NK-92 (cell line): ENCODE data around the gene WDR4.
A peak's percentile ranks its signal among the peaks of the same experiment; 100 is the strongest.
"Not testable (repeated sequence)": the region's sequence is repeated elsewhere in the genome, so short reads cannot be mapped to it uniquely, and the experiment has no call there.

ENCODE experiments used
- DNase-seq: peaks from one replicate; lab custom pipeline; 2025; ENCODE audit not compliant: unreplicated experiment; lab: John Stamatoyannopoulos, UW

WDR4 gene, protein sequence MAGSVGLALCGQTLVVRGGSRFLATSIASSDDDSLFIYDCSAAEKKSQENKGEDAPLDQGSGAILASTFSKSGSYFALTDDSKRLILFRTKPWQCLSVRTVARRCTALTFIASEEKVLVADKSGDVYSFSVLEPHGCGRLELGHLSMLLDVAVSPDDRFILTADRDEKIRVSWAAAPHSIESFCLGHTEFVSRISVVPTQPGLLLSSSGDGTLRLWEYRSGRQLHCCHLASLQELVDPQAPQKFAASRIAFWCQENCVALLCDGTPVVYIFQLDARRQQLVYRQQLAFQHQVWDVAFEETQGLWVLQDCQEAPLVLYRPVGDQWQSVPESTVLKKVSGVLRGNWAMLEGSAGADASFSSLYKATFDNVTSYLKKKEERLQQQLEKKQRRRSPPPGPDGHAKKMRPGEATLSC

DNA sequence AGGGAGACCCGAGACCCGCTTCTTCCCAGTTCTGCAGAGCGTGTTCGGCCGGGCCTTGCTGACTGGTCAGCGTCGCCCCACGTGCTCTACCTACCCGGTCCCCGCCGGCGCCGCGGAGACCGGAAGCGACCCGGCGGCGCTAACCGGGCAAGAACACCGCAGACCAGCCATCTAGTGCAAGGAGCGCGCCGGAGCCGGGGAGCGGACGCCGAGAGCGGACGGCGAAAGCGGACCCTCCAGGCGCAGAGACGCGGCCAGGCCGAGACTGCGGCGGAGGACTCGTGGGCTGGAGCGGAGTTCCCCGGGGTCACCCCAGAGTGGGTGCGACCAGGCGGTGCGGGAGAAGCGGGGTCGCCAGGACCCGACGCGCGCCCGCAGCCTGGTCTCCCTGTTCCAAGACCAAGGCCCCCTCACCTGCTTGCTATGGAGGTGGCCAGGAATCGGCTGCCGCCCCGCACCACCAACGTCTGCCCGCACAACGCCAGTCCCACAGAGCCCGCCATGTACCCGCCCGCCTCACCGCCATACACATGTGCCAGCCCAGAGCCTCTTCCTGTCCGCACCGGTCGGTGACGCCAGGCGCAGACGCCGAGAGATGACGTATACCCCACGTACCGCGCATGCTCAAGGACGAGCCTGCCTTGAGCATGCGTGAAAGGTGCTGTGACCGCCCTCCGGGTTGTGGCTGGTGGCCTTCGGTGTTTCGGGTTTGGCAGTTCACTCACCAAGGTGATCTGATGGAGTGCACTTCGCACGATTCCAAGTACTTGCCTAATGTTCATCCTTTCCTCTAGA is at the start of gene WDR4:
Gene WDR4 (minus strand): TSS at position 547 of the 795 bp plus-strand sequence. CDS start 44 bp downstream, at position 503.
- peak; percentile 96 for DNase-seq

DNA sequence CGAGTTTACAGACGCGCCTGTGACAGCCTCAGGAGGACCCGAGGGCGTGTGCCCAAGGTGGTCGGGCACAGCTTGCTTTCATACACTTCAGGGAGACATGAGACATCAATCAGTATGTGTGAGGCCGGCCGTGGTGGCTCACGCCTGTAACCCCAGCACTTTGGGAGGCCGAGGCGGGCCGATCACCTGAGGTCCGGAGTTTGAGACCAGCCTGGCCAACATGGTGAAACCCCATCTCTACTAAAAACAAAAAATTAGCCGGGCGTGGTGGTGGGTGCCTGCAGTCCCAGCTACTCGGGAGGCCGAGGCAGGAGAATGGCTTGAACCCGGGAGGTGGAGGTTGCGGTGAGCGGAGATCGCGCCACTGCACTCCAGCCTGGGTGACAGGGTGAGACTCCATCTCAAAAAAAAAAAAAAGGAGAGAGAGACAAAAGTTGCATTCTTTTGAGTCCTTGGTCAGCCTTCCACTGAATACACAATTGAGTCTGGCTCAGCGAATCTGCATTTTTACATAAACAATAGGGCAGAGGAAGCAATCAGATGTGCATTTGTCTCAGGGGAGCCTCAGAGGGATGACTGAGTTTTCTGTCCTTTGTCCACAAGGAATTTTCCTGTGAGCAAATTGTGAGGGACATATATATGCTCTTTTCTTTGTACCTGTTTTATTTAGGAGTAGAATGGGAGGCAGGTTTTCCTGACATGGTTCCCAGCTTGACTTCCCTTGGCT is 48.3 kb upstream of the WDR4 start:
- not testable (repeated sequence) for DNase-seq

- DNase-seq: no peak
Measured at GRCh38 chr21:42925114-42925926, 46.0 kb upstream of the WDR4 start, which contains the start of gene ERVH48-1. Gene ERVH48-1 (minus strand): TSS chr21:42925630. CDS start chr21:42919006, 6,624 bp downstream.

- DNase-seq: no peak
Measured at GRCh38 chr21:42924433-42924751, 45.1 kb upstream of the WDR4 start.

DNA sequence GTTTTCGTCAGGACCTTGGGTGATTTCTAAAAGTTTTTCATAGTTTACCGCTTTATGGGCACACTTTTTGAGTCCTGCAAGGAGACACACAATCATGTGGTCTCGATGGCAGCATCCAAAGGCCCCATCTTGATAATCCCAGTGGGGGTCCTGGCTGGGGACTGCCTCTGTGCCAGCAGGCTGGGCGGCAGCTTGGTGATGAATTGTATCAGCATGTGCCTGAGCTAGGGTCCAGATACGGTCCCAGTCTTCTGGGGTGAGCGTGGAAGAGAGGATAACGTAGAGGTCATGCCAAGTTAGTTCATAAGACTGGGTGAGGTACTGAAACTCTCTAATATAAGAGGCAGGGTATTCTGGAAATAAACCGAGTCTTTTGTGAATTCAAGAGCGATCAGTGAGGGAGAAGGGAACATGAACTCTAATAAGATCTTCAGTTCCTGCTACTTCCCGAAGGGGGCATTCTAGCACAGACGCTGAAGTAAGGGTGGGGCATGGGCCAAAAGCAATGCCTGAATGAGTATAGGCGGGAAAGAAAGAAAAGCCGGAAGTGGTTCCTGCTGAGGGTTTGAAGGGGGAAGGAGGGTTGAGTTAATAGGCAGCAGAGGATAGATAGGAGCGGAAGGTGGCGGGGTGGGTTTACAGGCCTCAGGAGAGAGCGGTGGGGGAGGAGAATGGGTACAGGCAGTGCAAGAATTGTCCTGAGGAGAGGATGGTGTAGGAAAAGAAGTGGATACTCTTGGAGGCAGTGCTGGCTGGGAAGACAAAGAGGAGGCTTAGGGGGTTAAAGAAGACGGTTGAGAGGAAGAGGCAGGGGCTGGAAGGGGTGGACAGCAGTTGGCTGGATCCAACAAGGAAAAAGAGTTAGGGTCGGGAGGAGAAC is 44.5 kb upstream of the WDR4 start:
- DNase-seq: no peak

DNA sequence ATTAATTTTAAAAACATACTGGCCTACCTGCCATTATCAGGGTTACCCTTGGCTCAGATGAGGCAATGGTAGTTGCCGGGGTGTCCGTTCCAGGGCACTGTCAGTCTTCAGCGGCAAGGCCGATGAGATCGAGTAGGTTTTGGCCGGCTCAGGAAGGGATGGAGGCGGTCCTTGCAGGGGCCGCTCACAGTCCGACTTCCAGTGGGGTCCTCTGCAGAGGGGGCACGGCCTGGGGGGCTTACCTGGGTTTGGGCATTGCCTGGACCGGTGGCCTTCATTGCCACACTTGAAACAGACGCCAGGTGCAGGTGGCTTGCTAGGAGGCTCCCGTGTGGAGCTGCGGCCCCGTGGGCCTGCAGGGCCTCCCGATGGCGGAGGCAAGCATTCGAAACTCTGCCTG is 43.6 kb upstream of the WDR4 start:
- DNase-seq: no peak

- no peak for DNase-seq
Measured at GRCh38 chr21:42921927-42922326, 42.6 kb upstream of the WDR4 start.

DNA sequence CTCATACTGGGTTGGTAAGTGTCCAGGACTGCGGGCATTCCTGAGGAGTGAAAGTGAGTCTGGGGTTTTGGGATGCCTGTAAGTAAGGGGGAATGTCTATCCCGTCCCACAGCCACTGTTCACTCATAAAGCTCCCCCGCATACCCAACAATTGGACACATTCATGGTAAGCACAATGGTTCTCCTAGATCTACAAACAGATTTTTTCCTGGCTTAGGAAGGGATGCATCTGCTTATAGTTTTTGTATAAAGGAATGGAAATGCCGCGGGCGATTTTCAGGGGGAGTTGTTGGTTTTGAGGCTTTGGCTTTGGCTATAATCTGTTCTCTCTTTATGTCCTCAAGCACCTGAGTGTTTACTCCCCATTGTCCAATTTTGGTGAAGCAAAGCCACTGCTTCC is 39.0 kb upstream of the WDR4 start:
- no peak for DNase-seq

GRCh38 chr21:42913476-42913875 is 34.1 kb upstream of the WDR4 start:
- no peak for DNase-seq

DNA sequence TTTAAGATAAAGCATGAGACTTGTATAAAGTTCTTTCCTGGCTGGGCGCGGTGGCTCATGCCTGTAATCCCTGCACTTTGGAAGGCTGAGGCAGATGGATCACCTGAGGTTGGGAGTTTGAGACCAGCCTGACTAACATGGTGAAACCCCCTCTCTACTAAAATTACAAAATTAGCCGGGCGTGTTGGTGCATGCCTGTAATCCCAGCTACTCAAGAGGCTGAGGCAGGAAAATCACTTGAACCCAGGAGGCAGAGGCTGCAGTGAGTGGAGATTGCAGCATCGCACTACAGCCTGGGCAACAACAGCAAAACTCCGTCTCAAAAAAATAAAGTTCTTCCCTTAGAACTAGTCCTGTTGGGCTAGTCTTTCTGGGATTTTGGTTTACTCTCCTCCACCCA is 32.6 kb upstream of the WDR4 start:
- not testable (repeated sequence) for DNase-seq

- not testable (repeated sequence) for DNase-seq
Measured at GRCh38 chr21:42908484-42908883, 29.1 kb upstream of the WDR4 start.

- DNase-seq: no peak
Measured at GRCh38 chr21:42906233-42906632, 26.9 kb upstream of the WDR4 start.

GRCh38 chr21:42905195-42905594 is 25.9 kb upstream of the WDR4 start:
- DNase-seq: no peak

DNA sequence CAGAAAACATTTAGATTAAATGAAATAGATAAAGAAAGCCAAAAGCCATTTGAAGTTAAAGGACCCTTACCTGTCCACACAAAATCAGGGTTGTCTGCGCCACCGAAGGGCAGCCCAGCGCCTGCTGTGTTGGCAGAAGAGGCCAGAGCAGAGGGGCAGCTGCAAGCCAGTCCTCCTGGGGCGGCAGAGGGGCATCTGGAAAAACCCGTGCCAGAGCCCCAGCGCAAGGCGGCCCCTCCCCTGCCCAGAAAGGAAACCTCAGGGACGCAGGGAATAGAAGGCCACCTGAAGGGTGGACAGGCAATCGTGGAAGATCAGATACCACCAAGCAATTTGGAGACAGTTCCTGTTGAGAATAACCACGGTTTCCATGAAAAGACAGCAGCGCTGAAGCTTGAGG is 24.5 kb upstream of the WDR4 start:
- DNase-seq: no peak

GRCh38 chr21:42900446-42900845 is 21.1 kb upstream of the WDR4 start:
- DNase-seq: no peak

DNA sequence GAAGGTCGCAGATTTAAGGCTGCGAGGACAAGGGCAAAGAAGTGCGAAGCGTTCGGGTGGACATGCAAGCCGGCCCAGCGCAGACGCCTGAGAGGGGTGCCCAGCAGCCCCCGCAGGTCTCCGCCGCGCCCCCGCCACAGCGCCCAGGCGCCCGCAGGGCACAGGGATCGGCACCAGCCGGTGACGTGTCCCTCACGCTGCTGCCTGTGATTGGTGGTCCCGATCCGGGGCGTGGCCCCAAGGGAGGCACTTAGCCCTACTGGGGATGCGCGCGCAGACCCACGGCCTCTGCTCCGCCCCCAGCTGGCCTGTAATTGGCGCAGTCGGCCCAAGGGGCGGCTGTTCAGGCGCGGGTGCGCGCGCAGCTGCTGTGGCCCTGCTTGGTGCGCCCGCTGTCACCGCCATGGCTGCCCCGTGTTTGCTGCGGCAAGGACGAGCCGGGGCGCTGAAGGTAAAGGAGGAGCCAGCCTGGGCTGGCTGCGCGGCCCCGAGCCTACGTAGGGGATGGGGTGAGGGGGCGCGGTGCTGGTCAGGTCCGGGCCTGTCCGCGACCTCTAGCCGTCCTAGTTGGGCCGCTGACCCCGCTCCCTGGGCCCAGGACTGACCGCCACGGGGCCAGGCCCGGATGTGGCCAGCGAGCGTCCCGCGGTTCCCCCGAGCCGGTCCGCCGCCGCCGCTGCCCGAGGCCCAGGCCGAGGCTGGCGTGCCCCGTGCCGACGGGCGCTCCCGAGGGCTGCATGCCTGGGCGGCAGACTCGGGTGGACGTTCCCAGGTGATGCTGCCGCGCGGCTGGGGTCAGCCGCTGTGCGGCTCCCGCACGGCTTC is 13.8 kb upstream of the WDR4 start, which contains the start of gene NDUFV3:
Gene NDUFV3 (plus strand): TSS at position 379 of the 825 bp plus-strand sequence. CDS start 25 bp downstream, at position 404.
- DNase-seq: peak; percentile 99

DNA sequence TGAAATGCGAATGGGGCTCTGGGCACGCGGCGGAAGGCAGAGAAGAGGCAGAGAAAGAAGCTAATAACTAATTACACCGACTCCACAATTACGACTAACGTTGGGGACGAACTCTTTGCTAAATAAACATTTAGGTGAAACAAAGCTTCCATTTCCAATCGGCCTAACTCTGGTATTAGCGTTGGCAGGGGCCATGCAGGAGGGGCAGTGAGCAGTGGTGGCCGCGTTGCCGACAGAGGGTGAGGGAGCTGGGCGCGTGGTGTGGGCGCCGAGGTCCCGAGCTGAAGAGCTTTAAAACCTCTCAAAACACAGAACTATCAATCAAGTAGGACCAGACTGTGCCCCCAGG is 13.2 kb upstream of the WDR4 start:
- DNase-seq: no peak

GRCh38 chr21:42887326-42887725 is 8.0 kb upstream of the WDR4 start:
- DNase-seq: no peak

GRCh38 chr21:42883921-42884320 is 4.6 kb upstream of the WDR4 start:
- DNase-seq: no peak
